Activated naive CD8-positive, alpha-beta T cell treated with anti-CD3 and anti-CD28 coated beads, Interleukin-2, amount 50 U/mL, for 24 hours (primary cell): ENCODE measurements around the gene DHRS12.
"Not testable (repeated sequence)": the region's sequence is repeated elsewhere in the genome, so short reads cannot be mapped to it uniquely, and the experiment has no call there.

Source experiments
- ATAC-seq: fragments of 150-1000 bp; cut with Tn5 transposase; one replicate; pipeline ENCODE4 v1.10.0; 2021
- DNase-seq: peaks from one replicate; pipeline ENCODE4 v3.0.0; 2021
- H3K27ac Mint-ChIP-seq: one replicate; pipeline ENCODE4 v1.8.0; 2021; ENCODE audit warnings: mild to moderate bottlenecking, mixed read lengths
- H3K27me3 Mint-ChIP-seq: one replicate; pipeline ENCODE4 v1.8.0; 2021; ENCODE audit warnings: mixed read lengths
- H3K36me3 Mint-ChIP-seq: one replicate; pipeline ENCODE4 v1.8.0; 2021; ENCODE audit warnings: low read depth, mixed read lengths
- H3K4me1 Mint-ChIP-seq: one replicate; pipeline ENCODE4 v1.8.0; 2021; ENCODE audit warnings: mixed read lengths
- H3K4me3 Mint-ChIP-seq: one replicate; pipeline ENCODE4 v1.8.0; 2021; ENCODE audit warnings: mild to moderate bottlenecking, moderate library complexity, mixed read lengths
- H3K9me3 Mint-ChIP-seq: one replicate; pipeline ENCODE4 v1.8.0; 2021; ENCODE audit warnings: mixed read lengths

The DHRS12 gene

GRCh38 chr13:51834581-51835171, 30.7 kb upstream of the DHRS12 start:
- H3K4me3 Mint-ChIP-seq = no peak overlapping the region
- H3K9me3 Mint-ChIP-seq = no peaks in the 10 kb centered on the region
- no peak overlapping the region for H3K27ac Mint-ChIP-seq
- no peak for ATAC-seq
- no peaks in the 10 kb centered on the region for H3K36me3 Mint-ChIP-seq
- DNase-seq = no peak
- H3K27me3 Mint-ChIP-seq = no peaks in the 10 kb centered on the region
- peaks cover 52% of the 10 kb centered on the region for H3K4me1 Mint-ChIP-seq

GRCh38 chr13:51833980-51834379, 30.0 kb upstream of the DHRS12 start:
- Mint-ChIP-seq H3K4me1 (peaks cover 54% of the 10 kb centered on the region), H3K4me3 (no peak overlapping the region), H3K27me3 (no peaks in the 10 kb centered on the region), H3K9me3 (no peaks in the 10 kb centered on the region), H3K36me3 (no peaks in the 10 kb centered on the region), H3K27ac (no peak overlapping the region)
- DNase-seq (no peak), ATAC-seq (no peak)

- no peaks in the 10 kb centered on the region for H3K9me3 Mint-ChIP-seq
- H3K27me3 Mint-ChIP-seq = no peaks in the 10 kb centered on the region
- H3K27ac Mint-ChIP-seq = no peak overlapping the region
- ATAC-seq (peak; percentile 97), DNase-seq (no peak)
- H3K4me1 Mint-ChIP-seq = peaks cover 54% of the 10 kb centered on the region
- H3K36me3 Mint-ChIP-seq = no peaks in the 10 kb centered on the region
- no peak overlapping the region for H3K4me3 Mint-ChIP-seq
Measured at GRCh38 chr13:51832471-51833152, 28.6 kb upstream of the DHRS12 start.

GRCh38 chr13:51831519-51831918, 27.6 kb upstream of the DHRS12 start:
- no peak overlapping the region for H3K4me3 Mint-ChIP-seq
- H3K4me1 Mint-ChIP-seq = peaks cover 54% of the 10 kb centered on the region
- no peak overlapping the region for H3K27ac Mint-ChIP-seq
- no peak for DNase-seq
- no peak for ATAC-seq
- no peaks in the 10 kb centered on the region for H3K36me3 Mint-ChIP-seq
- H3K27me3 Mint-ChIP-seq = no peaks in the 10 kb centered on the region
- no peaks in the 10 kb centered on the region for H3K9me3 Mint-ChIP-seq

GRCh38 chr13:51829568-51829899, 25.6 kb upstream of the DHRS12 start:
- no peaks in the 10 kb centered on the region for H3K27me3 Mint-ChIP-seq
- H3K27ac Mint-ChIP-seq = no peak overlapping the region
- H3K4me3 Mint-ChIP-seq = no peak overlapping the region
- H3K4me1 Mint-ChIP-seq = peaks cover 72% of the 10 kb centered on the region
- no peaks in the 10 kb centered on the region for H3K36me3 Mint-ChIP-seq
- H3K9me3 Mint-ChIP-seq = no peaks in the 10 kb centered on the region
- DNase-seq (no peak), ATAC-seq (no peak)

- Mint-ChIP-seq H3K4me3 (no peak overlapping the region), H3K9me3 (no peaks in the 10 kb centered on the region), H3K27ac (no peak overlapping the region), H3K36me3 (no peaks in the 10 kb centered on the region), H3K27me3 (no peaks in the 10 kb centered on the region), H3K4me1 (peaks cover 72% of the 10 kb centered on the region)
- no peak for DNase-seq
- ATAC-seq = no peak
Measured at GRCh38 chr13:51828730-51829567, 25.0 kb upstream of the DHRS12 start.

GRCh38 chr13:51827254-51827653, 23.3 kb upstream of the DHRS12 start:
- DNase-seq (no peak), ATAC-seq (no peak)
- H3K36me3 Mint-ChIP-seq = no peaks in the 10 kb centered on the region
- H3K4me1 Mint-ChIP-seq = peaks cover 80% of the 10 kb centered on the region
- no peaks in the 10 kb centered on the region for H3K27me3 Mint-ChIP-seq
- H3K9me3 Mint-ChIP-seq = no peaks in the 10 kb centered on the region
- H3K27ac Mint-ChIP-seq = no peak overlapping the region
- H3K4me3 Mint-ChIP-seq = peak overlapping the region; percentile 44

- Mint-ChIP-seq H3K9me3 (no peaks in the 10 kb centered on the region), H3K27me3 (no peaks in the 10 kb centered on the region), H3K36me3 (no peaks in the 10 kb centered on the region), H3K27ac (peak overlapping the region; percentile 96), H3K4me1 (peaks cover 83% of the 10 kb centered on the region), H3K4me3 (peak overlapping the region; percentile 75)
- DNase-seq (no peak), ATAC-seq (no peak)
Measured at GRCh38 chr13:51826606-51827005, 22.6 kb upstream of the DHRS12 start.

- Mint-ChIP-seq H3K4me3 (peak overlapping the region; percentile 75), H3K27ac (peak overlapping the region; percentile 96), H3K4me1 (peaks cover 91% of the 10 kb centered on the region), H3K9me3 (no peaks in the 10 kb centered on the region), H3K36me3 (no peaks in the 10 kb centered on the region), H3K27me3 (no peaks in the 10 kb centered on the region)
- DNase-seq (no peak), ATAC-seq (peak; percentile 30)
Measured at GRCh38 chr13:51825681-51826254, 21.8 kb upstream of the DHRS12 start.

GRCh38 chr13:51825165-51825592, 21.2 kb upstream of the DHRS12 start:
- H3K4me1 Mint-ChIP-seq = peaks cover 96% of the 10 kb centered on the region
- H3K9me3 Mint-ChIP-seq = no peaks in the 10 kb centered on the region
- H3K4me3 Mint-ChIP-seq = peak overlapping the region; percentile 75
- H3K36me3 Mint-ChIP-seq = no peaks in the 10 kb centered on the region
- ATAC-seq (peak; percentile 33), DNase-seq (no peak)
- peak overlapping the region; percentile 96 for H3K27ac Mint-ChIP-seq
- no peaks in the 10 kb centered on the region for H3K27me3 Mint-ChIP-seq

- H3K27me3 Mint-ChIP-seq, ATAC-seq: not testable (repeated sequence)
- H3K4me3 Mint-ChIP-seq = peak overlapping the region; percentile 75
Measured at GRCh38 chr13:51824712-51825111, 20.7 kb upstream of the DHRS12 start.

GRCh38 chr13:51823863-51824262, 19.9 kb upstream of the DHRS12 start:
- H3K36me3 Mint-ChIP-seq = no peaks in the 10 kb centered on the region
- H3K27me3 Mint-ChIP-seq = no peaks in the 10 kb centered on the region
- H3K27ac Mint-ChIP-seq = peak overlapping the region; percentile 96
- ATAC-seq (no peak), DNase-seq (no peak)
- H3K4me1 Mint-ChIP-seq = peaks cover 100% of the 10 kb centered on the region
- no peaks in the 10 kb centered on the region for H3K9me3 Mint-ChIP-seq
- peak overlapping the region; percentile 75 for H3K4me3 Mint-ChIP-seq

More at GRCh38 chr13:51824712-51825111, 20.7 kb upstream of the DHRS12 start:
- not testable (repeated sequence) for H3K36me3 Mint-ChIP-seq, DNase-seq, H3K9me3 Mint-ChIP-seq
- H3K4me1 Mint-ChIP-seq = peaks cover 96% of the 10 kb centered on the region
- peak overlapping the region; percentile 96 for H3K27ac Mint-ChIP-seq

GRCh38 chr13:51823359-51823758, 19.4 kb upstream of the DHRS12 start:
- Mint-ChIP-seq H3K36me3 (no peaks in the 10 kb centered on the region), H3K27ac (peak overlapping the region; percentile 96), H3K4me1 (peaks cover 100% of the 10 kb centered on the region), H3K27me3 (no peaks in the 10 kb centered on the region), H3K4me3 (peak overlapping the region; percentile 75), H3K9me3 (no peaks in the 10 kb centered on the region)
- no peak for DNase-seq
- no peak for ATAC-seq

GRCh38 chr13:51822106-51822815, 18.3 kb upstream of the DHRS12 start:
- H3K4me3 Mint-ChIP-seq = peak overlapping the region; percentile 67
- H3K36me3 Mint-ChIP-seq = no peaks in the 10 kb centered on the region
- H3K4me1 Mint-ChIP-seq = peaks cover 97% of the 10 kb centered on the region
- peak; percentile 17 for ATAC-seq
- no peaks in the 10 kb centered on the region for H3K9me3 Mint-ChIP-seq
- no peak for DNase-seq
- no peaks in the 10 kb centered on the region for H3K27me3 Mint-ChIP-seq
- peak overlapping the region; percentile 96 for H3K27ac Mint-ChIP-seq
